SK-N-MC (cell line): ENCODE results near the gene REXO5.

Experiments
- DNase-seq: peaks from one replicate; pipeline ENCODE4 v3.0.0-alpha.2; 2011; ENCODE audit warnings: low read depth, low spot score
- H3K27ac ChIP-seq: fragments of 200-600 bp; sonication (generic); 2 replicates; pipeline ENCODE4 v1.5.1; 2016; ENCODE audit warnings: mixed run types
- H3K36me3 ChIP-seq: fragments of 200-600 bp; sonication (generic); 2 replicates; pipeline ENCODE4 v1.6.1; 2017; ENCODE audit warnings: antibody characterized with exemption, low read length, mixed read lengths; ENCODE audit not compliant: insufficient read depth
- H3K4me3 ChIP-seq: fragments of 200-600 bp; sonication (generic); 2 replicates; pipeline ENCODE4 v1.5.1; 2016
- H3K9ac ChIP-seq: fragments of 200-600 bp; sonication (generic); 2 replicates; pipeline ENCODE4 v1.8.0; 2017; ENCODE audit warnings: mixed run types, mixed read lengths; ENCODE audit not compliant: insufficient read length
- H3K9me3 ChIP-seq: fragments of 200-600 bp; sonication (generic); 2 replicates; pipeline ENCODE4 v1.6.1; 2017; ENCODE audit warnings: low read depth, mild to moderate bottlenecking, antibody characterized with exemption, low read length, moderate library complexity, mixed read lengths
- EZH2 ChIP-seq: fragments of 200-600 bp; sonication (generic); IDR thresholded peaks from one replicate; pipeline ENCODE4 v1.6.1; 2017; ENCODE audit warnings: antibody characterized with exemption
- FOXP2 ChIP-seq: optimal IDR thresholded peaks from 2 replicates; pipeline ENCODE3; 2011; ENCODE audit warnings: mild to moderate bottlenecking, moderate library complexity; ENCODE audit not compliant: insufficient read depth; ENCODE audit errors: extremely low read length, control extremely low read depth
- POLR2AphosphoS5 ChIP-seq: IDR thresholded peaks from 2 replicates; pipeline ENCODE4 v1.6.1; 2012; ENCODE audit warnings: mild to moderate bottlenecking, low read depth, low read length, borderline replicate concordance

REXO5 gene

DNA sequence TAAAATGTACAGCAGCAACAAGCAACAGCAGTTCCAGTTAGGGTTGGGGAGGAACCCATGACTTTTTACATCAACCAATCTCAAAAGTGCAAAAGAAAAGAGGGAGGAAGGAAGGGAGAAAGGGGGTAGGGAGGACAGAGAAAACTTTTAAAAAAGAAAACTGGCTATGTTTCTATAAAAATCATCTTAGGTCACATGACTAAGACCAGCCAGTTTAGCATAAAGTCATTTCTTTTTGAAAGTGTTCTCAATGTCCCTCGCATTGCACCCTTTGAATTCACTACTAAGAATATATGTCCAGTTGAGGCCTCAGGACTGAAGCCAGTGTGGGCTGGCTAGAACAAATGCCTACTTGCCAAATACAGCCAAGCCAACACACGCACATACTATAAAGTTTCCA, 64.9 kb downstream of the REXO5 start:
- H3K36me3 ChIP-seq = no peaks in the 10 kb centered on the region
- no peak overlapping the region for H3K9ac ChIP-seq
- H3K4me3 ChIP-seq = no peak overlapping the region
- no peak for TF ChIP-seq FOXP2
- no peaks in the 10 kb centered on the region for H3K9me3 ChIP-seq
- H3K27ac ChIP-seq = no peak overlapping the region
- no peak for DNase-seq

DNA sequence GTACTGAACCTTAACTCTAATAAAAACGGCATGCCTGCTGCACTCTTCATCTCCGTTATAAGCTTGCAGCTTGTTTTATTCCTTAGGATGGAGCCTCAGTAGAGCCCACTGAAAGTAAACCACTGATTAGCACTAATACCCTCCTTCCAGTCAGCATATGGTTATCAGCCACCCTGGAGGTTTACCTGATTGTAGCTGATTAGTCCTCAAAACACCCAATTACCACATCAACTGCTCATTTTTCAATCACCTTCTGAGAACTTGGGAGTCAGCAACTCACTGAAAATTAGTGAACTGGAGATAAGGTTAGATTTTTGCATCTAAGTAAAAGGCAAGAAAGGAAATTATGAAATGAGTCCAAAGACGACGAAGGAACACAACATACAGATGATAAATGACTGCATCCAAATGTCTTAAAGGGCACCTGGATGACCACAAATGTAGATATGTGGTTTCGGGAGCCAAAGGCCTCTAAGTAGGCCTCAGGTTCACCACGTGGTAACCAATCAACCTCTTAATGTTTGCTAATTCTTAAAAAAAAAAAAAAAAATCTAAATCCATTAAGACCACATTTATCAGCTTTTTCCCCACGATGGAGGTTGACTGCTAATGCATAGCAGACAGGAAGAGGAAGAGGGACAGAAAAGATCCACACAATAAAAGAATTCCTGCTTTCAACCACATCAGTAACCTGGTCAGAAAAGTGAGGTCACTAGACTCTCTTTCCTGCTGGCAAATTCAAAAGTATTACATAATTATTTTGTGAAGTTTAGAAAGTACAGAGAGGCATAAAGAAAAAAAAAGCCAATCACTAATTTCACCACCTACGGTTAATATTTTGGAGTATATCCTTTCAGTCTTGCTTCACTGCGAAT, 65.9 kb downstream of the REXO5 start:
- H3K36me3 ChIP-seq = no peaks in the 10 kb centered on the region
- no peak overlapping the region for H3K4me3 ChIP-seq
- no peaks in the 10 kb centered on the region for H3K9me3 ChIP-seq
- TF ChIP-seq FOXP2 = no peak
- no peak for TF ChIP-seq POLR2AphosphoS5
- TF ChIP-seq EZH2 = no peak
- DNase-seq = no peak
- no peak overlapping the region for H3K9ac ChIP-seq
- no peak overlapping the region for H3K27ac ChIP-seq

GRCh38 chr16:20873331-20873730, 67.0 kb downstream of the REXO5 start:
- no peaks in the 10 kb centered on the region for H3K36me3 ChIP-seq
- no peak for DNase-seq
- no peak for TF ChIP-seq POLR2AphosphoS5
- TF ChIP-seq FOXP2 = no peak
- TF ChIP-seq EZH2 = no peak
- H3K9me3 ChIP-seq = no peaks in the 10 kb centered on the region
- no peak overlapping the region for H3K4me3 ChIP-seq
- no peak overlapping the region for H3K9ac ChIP-seq
- H3K27ac ChIP-seq = no peak overlapping the region

GRCh38 chr16:20874088-20874581, 67.8 kb downstream of the REXO5 start:
- Histone ChIP-seq H3K36me3 (no peaks in the 10 kb centered on the region), H3K9me3 (no peaks in the 10 kb centered on the region), H3K27ac (no peak overlapping the region), H3K4me3 (no peak overlapping the region), H3K9ac (no peak overlapping the region)
- DNase-seq = no peak
- TF ChIP-seq EZH2 (no peak), POLR2AphosphoS5 (no peak), FOXP2 (no peak)

DNA sequence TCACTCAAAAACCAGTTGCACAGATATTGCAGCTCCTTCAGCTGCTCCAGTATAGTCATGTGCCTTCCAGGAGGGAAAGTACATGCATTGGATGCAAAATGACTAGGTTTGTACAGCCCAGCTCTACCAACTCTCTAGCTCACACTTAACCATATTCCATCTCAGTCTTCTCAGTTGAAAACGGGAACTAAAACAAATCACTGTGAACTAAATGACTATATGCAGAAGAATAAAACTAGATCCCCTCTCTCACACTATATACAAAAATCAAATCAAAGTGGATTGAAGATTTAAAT, 69.0 kb downstream of the REXO5 start:
- TF ChIP-seq POLR2AphosphoS5 (no peak), EZH2 (no peak), FOXP2 (no peak)
- Histone ChIP-seq H3K27ac (no peak overlapping the region), H3K4me3 (no peak overlapping the region)

DNA sequence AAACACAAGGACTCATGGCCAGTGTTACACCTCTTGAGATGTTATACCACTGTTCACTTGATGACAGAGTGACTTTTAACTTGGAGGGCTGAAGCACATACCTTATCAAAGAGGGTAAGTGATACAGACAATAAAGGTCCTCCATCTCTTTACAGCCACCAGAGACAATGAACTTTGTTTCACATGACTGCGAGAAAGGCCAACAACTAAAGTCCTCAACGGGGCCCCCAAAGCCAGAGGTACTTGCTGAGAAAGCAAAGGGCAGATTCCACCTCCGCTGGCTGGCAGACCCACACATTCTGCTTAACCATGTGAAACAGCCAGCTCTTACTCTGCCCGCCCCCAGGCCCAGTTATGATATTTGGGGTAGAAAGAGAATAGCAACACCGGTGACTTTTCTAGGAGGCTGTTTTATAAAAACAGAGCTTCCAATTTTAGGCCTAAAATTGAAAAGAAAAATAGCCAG, 72.4 kb downstream of the REXO5 start:
- no peak overlapping the region for H3K9ac ChIP-seq
- DNase-seq = no peak
- H3K27ac ChIP-seq = no peak overlapping the region
- no peak for TF ChIP-seq EZH2
- TF ChIP-seq POLR2AphosphoS5 = no peak
- TF ChIP-seq FOXP2 = no peak
- H3K36me3 ChIP-seq = no peaks in the 10 kb centered on the region
- H3K4me3 ChIP-seq = no peak overlapping the region
- no peaks in the 10 kb centered on the region for H3K9me3 ChIP-seq

More for the DNA sequence above, 69.0 kb downstream of the REXO5 start:
- H3K36me3 ChIP-seq = no peaks in the 10 kb centered on the region
- no peak overlapping the region for H3K9ac ChIP-seq
- no peak for DNase-seq
- no peaks in the 10 kb centered on the region for H3K9me3 ChIP-seq

- TF ChIP-seq POLR2AphosphoS5 (no peak), EZH2 (no peak), FOXP2 (no peak)
- no peaks in the 10 kb centered on the region for H3K9me3 ChIP-seq
- H3K27ac ChIP-seq = no peak overlapping the region
- DNase-seq = no peak
- no peaks in the 10 kb centered on the region for H3K36me3 ChIP-seq
- no peak overlapping the region for H3K4me3 ChIP-seq
- H3K9ac ChIP-seq = no peak overlapping the region
These were observed 73.1 kb downstream of the REXO5 start for GRCh38 chr16:20879175-20880040.

DNA sequence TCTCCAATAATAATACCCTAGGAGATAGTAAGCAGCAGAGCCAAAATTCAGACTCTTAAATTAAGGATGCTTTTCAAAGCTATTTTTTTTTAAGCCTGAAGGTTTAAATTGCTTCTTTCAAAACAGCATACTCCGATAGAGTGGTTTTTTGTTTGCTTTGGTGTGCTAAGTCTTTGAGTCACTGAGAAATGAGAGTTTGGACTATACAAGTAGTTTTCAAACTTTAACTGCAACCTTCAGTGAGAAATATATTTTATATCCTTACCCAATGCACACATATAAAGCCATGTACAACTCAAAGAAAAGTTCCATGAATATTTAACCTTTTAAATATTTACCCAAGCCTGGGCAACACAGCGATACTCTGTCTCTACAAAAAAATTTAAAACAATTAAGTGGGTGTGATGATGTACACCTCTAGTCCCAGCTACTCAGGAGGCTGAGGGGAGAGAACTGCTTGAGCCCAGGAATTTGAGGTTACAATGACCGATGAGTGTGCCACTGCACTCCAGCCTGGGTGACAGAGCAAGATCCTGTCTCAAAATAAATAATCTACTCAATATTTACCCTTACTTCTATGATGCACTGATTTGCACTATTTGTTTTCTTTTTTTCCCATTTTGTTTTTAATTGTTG, 74.7 kb downstream of the REXO5 start:
- no peaks in the 10 kb centered on the region for H3K9me3 ChIP-seq
- H3K27ac ChIP-seq = no peak overlapping the region
- H3K4me3 ChIP-seq = no peak overlapping the region
- H3K9ac ChIP-seq = no peak overlapping the region
- no peak for TF ChIP-seq POLR2AphosphoS5
- no peak for TF ChIP-seq FOXP2
- no peak for TF ChIP-seq EZH2
- no peaks in the 10 kb centered on the region for H3K36me3 ChIP-seq
- no peak for DNase-seq
